NCI-H2107 treated with DMSO at 0.1 percent for 48 hours (cell line): ENCODE data around the gene ELFN1.

ENCODE experiments used
- DNase-seq: peaks from one replicate; lab custom pipeline; 2025; ENCODE audit not compliant: unreplicated experiment; lab: John Stamatoyannopoulos, UW

ELFN1 gene

DNA sequence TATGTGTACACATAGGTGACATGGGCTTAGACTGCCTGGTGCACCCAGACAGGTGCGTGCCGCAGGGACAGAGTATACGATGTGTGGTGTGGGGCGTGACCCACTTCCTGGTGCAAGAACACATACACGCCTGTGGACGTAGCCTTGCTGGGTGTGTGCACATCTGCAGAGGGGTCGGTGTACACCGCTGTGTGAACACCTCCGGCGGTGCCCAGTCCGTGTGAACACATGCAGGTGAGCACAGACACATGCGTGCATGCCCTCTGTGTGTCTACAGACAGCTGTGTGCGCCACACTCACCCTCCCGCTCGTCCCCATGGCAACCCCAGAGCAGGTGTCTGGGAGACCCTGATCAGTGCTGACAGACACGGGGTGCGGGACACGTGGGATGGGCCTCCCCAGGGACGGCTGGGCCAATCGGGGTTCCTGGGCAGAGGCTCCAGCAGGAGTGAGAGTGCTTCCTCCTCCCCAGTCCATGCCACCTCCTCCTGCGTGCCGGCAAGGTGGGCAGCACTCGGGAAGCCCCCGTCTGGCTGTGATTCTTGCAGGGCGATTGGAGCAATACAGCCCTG is 23.4 kb downstream of the ELFN1 start:
- DNase-seq = peak; percentile 71

DNA sequence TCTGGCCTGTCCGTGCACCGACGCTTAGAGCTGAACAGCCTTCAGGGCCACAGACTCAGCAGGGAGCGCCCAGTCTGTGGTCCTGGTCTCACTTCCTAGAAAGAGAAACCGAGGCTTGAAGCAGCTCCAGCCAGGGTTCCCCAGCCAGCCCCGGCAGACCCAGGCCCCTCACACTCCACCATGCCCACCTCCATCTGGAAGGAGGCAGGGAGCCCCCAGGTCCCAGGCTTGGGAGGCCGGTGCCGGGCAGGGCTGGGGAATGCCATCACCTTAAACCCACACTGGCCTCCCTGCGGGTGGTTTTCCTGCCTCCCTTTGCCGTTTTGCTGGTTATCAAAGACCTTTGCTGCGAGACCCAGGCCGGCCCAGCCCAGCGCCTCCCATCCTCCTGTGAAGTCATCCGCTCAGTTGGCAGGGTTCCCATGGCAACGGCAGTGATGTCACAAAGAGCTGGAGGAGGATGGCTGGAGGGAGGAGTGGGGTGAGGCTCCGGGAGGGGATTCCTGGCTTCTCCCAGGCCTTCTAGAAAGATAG is 24.0 kb downstream of the ELFN1 start:
- DNase-seq = peak; percentile 24

DNA sequence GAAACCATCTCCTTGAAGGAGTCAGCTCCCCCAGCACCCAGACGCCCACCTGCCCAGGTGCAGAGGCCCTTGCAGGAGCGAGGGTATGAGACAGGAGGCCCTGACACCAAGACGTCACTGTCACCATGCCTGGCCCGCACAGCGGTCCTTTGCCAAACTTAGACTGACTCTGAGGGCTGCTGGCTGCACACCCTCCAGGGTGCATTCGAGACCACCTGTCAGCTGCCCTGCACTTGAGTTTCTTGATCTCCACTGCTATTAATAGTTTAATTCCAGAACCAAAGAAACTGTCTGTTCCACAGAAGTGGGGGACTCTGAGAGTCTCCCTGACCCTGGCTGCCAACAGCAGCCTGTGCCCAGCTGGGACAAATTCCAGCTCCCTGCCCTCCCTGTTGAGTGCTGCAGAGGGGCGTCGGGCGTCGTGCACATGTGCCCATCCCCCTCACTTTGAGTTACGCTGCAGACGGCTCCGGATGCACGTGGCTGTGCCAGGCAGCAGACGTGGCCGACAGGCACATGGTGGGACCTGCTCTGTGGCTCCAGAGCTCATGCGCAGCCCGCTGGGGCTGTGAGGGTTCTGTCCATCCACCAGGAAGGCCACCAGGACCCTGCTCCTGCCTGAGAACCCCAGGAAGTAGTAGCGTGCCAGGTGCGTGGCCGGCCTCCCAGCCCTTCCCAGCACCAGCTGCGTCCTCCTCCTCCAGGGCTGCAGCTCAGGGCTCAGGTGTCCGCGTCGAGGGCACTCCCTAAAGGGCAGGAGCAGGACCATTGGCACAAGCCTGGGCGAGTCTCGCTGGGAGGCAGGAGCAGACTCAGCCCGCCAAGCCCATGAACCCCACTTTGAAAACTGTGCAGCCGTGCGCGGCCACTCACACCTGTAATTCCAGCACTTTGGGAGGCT is 24.8 kb downstream of the ELFN1 start:
- no peak for DNase-seq

DNA sequence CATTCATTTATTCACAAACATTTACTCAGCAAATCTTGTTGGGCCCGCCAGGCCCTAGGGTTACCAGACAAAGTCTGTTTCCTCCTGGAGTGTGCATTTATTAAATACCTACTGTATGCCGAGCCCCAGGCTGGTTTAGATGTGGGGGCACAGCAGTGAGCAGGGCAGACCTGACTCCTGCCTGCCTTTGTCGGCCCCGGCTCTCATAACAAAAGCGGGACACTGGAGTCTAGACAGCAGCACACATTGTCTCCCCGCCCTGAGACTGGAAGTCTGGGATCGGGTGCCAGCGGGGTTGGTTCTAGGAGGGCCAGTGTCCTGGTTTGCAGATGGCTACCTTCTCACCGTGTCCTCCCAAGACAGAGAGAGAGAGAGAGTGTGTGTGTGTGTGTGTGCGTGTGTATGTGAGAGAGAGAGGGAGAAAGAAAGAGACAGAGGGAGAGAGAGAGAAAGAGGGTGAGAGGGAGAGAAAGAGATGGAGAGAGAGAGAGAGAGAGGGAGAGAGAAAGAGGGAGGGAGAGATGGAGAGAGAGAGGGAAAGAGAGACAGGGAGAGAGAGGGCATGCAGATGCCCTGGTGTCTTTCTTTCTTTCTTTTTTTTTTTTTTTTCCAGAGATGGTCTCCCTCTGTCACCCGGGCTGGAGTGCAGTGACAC is 25.9 kb downstream of the ELFN1 start:
- no peak for DNase-seq

DNA sequence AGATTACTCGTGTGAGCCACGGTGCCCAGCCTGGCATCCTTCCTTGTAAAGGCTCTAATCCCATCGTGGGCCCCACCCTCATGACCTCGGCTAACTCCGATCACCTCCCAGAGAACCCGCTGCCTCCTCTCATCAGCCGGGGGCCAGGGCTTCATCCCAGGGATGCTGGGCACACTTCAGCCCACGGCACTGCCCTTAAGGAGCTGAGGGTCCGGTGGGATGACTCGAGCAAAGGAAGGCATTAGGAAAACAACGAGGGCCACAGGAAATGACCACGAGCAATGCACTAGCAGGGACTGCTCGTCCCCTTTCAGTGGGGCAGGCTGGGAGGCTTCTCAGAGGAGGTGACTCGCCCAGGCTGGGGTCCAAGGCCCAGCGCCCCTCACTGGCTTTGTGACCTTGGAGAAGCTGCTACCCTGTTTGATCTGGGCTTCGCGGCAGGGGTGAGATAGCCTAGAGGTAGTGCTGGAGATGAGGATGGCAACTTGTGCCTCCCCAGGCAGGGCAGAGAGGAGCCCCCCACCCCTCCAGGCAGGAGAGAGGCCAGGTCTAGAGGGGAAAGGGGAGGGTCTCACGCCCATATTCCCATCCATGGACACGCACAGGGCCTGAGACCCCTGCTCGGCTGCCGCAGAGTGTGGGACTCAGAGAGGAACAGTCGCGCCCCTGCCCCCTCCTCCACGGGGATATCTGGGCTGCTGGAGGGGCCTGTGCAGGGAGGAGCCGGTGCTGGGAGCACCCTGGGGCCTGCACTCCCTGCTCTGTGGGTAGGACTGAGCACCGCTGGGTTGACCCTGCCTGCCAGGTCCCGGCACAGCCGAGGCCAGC is 26.8 kb downstream of the ELFN1 start:
- no peak for DNase-seq

DNA sequence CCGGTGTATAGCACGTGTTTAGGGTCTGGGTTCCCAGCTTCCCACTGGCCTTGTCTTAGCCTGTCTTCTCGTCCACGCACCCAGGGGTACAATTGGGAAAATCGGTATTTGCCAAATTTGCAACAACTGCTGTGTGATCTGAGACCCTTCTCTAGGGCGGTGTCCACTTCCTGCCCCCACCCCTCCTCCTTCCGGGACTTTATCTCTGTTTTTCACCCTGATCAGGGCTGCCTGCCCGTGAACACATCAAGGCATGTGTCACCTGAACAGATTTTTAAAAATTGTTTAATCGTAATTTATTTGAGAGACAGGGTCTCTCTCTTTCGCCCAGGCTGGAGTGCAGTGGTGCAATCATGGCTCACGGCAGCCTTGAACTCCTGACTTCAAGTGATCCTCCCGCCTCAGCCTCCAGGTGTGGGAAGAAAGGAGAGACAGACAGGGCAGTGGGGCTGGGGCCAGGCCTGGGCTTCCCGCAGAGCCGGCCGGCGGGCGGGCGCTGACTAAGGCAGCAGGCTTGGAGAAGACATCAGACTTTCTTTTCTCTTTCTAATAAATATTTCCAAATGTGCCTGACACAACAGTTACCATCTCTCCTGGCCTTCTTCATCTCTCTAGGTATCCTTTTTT is 27.5 kb downstream of the ELFN1 start:
- DNase-seq = no peak

DNA sequence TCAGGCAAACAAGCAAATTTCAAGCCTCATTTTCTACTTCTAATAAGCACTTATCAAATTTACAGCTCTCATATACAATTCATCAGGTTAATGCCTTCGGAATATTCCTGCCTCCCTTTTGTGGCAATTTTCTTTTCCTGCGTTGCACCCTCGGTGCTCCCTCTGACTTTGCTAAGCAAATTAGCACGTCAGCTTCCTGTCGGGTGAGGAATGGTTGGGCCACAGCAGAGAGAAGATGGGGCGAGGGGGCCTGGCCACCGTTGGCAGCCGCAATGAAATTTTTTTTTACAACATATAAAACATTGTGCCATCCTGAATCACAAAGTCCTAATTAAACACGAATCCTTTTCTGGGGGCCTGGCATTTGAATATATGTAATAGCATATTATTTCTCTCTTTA is 28.1 kb downstream of the ELFN1 start:
- DNase-seq = no peak

DNA sequence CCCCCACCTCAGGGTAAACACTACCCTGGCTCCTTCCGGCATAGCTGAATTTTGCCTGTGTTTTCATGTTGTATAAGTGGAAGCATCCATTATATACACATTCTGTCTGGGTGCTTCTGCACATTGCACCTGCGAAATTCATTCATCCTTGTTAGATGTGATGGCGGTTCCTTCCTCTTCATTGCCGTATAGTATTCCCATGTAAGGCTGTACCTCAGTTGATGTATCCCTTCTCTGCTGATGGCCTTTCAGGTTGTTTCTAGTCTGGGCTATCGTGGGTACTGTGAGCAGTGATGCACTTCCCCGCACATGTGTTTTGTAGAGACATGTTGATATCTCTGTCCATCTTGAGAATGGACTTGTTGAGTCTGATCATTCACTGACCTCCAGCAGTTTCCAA is 28.9 kb downstream of the ELFN1 start:
- DNase-seq = no peak

DNA sequence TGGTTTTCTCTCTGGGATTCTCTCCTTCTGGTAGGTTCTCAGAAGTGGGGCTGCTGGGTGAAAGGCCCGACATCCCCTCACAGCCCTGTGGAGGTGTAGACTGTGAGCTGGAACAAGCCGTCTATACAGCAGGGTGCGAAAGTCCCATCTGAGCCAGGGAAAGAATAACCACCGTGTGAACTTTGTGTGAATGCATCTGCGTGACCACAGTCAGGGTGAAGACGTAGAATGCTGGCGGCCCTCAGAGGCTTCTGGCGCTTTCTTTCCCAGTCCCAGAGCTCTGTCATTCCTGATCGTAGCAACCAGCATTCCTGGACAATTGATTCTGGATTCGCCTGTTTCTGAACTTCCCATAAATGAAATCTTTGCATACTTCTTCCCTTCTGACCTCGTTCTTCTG is 30.0 kb downstream of the ELFN1 start:
- no peak for DNase-seq

DNA sequence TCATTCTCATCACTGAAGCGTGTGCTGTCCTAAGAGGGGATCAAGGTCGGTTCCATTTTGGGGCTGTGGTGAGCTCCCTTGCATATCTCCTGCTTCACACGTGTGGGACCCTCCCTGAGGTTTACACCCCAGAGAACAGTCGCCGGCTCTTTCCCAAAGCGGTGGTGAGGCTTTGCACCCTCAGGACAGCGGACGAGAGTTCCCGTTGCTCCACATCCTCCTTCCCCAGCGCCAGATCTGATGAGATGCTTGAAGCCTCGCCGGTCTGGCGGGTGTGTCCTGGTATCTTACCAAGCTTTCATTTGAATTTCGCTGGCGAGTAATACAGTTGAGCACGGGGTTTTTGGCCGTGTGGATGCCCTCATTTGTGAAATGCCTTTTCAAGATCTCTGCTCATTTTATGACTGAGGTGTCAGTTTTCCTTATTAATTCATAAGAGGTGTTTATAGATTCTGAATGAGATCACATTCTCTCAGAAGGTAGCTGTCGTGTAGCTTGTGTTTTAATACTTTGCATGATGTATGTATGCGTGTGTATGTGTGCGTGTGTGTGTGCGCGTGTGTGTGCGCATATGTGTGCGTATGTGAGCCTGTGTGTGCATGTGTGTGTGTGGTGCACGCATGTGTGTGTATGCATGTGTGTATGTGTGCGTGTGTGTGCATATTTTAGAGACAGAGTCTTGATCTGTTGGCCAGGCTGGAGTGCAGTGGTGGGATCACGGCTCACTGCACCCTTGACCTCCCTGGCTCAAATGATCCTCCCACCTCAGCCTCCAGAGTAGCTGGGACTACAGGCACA is 30.7 kb downstream of the ELFN1 start:
- DNase-seq = no peak

DNA sequence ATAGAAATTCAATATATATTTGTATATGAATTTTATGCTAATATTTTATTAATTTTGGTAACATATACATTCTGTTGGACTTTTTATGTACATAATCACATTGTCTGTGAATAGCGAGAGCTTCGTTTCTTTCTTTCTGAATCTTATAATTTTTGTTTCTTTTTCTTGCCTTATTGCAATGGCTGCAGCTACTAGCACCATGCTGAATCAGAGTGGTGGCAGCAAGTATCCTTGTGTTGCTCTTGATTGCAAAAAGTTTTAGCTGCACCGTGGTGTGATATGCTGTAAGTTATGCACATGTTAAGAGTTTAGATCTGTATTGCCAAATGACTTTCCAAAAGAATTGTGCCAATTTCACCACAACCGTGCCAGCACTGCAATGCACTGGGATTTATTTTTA is 32.6 kb downstream of the ELFN1 start:
- DNase-seq = no peak

DNA sequence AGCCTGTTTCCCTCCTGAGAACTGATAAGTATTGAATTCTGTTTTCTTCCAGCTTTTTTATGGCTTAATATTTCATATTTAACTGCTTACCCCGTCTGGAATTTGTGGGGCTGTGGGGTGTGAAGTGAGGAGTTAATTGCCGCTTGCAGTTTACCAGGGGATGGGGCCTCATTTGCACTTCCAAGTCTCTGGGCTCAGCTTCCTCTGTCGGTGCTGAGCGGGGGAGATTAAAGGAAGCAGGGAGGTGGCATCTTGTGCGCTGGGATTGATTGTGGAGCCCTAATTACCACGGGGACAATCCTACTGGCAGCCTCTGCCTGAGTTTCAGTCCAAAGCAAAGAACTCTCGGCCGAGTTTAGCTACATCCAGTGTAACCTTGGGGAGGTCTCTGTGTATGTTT is 33.4 kb downstream of the ELFN1 start:
- no peak for DNase-seq

DNA sequence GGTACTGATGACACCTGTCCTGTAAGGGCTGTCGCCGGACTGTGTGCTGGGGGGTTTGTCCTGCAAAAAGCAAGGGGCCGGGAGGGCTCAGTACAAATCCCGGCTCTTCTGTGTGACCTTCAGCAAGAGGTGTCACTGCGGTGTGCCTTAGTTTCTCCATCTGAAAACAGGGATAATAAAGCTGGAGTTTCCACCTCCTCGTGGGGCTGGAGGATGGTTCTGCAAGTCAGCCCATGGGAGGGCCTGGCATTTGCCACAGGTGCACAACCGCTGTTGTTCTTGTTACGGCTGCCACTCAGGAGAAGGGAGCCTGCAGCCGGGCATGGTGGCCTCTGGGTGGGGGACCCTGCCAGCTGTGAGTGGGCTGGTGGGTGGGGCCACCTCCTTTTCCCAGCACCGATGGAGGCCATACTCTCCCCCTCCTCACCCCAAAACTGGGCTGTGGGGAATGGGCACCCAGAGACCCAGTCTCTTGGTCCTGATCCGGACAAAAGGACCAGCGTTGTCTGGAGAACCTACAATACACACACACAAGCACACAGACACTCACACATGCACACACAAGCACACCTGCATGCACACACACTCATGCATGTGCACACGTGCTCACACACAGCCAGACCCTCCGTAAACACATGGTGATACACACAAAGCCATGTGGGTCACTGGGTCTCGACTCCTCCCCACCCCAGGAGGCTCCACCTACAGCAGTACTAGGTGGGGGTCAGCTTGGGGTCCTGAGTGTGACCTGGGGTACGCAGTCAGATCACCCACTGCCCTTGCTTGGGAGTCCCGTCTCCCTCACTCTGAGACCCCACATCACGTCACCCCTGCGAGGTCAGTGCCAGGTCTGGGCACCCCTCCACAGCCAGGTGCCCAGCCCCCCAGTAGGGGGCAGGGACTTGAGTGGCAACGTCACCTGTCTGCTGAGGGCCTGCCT is 34.1 kb downstream of the ELFN1 start:
- DNase-seq = no peak

DNA sequence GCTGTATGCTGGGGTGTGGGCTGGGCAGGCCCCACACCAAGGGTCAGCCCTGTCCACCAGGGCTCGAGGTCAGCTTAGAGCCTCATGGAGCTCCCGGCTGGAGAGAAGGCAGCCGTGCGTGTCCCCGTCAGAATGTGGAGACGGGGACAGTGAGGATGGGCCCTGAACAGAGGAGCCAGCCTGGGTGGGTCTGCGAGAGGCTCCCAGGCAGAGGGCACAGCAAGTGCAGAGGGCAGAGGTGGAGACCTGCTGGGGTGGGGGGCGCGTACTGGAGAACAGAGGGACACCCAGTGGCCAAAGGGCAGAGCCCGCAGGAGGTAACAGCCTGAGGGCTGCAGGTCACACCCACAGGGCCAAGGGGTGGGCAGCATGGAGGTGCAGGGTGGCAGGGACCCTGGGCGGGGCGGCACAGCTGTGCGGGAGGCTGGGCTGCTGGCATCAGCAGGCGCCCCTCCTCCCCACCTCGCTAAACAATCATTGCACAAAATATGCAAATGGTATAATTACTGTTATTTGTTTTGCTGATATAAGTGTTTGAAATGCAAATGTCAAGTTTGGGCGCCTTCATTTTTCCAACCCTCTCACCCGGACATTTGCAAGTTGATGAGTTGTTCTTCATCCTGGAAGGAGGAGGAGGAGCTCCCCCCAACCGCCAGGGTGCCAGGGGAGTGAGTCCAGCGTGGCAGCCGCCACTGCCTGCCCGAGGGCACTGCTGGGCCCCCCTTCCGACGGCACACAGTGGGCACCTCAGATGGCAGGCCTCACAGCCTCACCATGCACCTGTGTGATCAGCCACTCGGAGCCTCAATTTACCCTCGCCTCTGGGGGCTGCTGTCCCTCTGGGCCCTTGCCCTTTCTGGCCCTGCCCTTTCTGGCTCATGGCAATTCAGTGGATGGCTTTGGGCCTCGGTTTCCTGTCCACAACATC is 35.0 kb downstream of the ELFN1 start:
- no peak for DNase-seq

DNA sequence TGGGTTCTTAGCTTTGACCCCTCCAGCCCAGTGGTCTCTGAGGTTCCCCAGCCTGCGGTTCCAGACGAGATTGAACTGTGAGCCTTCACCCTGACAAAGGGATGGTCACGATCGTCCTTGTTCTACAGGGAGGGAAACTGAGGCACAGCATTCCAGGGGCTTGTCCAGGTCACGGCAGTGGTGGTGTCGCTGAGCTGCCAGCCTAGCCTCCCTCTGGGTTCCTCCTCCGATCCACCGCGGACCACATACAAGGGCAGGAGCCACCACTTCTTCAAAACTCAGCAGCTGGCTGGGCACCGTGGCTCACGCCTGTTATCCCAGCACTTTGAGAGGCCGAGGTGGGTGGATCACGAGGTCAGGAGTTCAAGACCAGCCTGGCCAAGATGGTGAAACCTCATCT is 35.8 kb downstream of the ELFN1 start:
- no peak for DNase-seq

DNA sequence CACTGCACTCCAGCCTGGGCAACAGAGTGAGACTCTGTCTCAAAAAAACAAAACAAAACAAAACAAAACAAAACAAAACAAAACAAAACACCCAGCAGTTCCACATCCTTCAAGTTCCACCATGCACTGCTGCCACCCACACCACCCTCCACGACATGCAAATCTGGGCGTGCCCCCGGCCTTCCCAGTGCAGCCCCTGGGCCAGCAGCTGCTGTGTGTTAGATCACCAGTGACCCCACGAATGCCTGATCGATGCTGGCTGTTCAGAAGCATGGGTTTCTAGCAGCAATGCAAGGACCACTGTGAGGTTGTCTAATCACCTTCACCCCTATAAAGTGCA is 36.3 kb downstream of the ELFN1 start:
- DNase-seq = no peak

DNA sequence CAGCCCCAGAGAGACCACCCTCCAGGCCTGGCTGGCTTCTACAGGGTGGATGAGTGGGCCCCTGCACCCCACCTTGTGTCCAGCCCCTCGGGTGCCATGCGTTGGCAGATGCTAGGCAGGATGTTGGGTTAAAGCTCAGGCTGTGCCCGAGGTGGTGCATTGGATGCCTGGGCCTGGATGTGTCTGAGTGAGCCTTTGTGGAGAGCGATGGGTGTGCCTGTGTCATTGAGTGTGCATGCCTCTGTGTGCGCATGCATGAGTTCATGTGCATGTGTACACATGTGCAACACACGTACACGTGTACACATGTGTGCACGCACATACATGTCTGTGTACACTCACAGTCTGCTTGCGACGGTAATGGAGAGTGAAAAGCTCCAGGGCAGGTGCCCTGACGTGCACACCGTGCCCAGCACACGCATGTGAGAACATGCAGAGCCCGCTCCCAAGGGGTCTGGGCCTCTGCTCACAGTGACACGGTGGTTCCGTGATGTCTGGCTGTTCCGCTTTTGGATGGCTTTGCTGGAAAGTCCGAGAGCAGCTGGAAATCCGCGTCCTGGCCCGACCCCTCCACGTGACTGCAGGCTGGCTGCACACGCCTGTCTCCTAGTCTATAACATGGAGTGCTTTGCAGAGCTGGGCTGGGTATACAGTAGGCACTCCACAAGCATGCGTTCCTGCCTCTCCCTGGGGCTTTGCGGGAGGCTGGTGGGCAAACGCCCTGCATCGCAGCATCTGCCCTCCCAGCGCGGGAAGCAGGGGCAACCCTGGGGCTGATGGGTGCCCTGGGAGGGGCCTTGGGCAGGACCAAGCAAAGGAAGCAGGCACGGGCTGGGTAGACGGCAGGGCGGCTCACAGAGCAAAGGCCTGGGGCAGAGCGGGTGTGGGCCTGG is 36.9 kb downstream of the ELFN1 start:
- no peak for DNase-seq
